Activated naive CD4-positive, alpha-beta T cell treated with Interleukin-2 at 50 U/mL for 16 hours (primary cell): ENCODE results near the gene MAP2.

Experiments
- DNase-seq: peaks from one replicate; pipeline ENCODE4 v3.0.0-alpha.2; 2020

MAP2 gene, protein sequence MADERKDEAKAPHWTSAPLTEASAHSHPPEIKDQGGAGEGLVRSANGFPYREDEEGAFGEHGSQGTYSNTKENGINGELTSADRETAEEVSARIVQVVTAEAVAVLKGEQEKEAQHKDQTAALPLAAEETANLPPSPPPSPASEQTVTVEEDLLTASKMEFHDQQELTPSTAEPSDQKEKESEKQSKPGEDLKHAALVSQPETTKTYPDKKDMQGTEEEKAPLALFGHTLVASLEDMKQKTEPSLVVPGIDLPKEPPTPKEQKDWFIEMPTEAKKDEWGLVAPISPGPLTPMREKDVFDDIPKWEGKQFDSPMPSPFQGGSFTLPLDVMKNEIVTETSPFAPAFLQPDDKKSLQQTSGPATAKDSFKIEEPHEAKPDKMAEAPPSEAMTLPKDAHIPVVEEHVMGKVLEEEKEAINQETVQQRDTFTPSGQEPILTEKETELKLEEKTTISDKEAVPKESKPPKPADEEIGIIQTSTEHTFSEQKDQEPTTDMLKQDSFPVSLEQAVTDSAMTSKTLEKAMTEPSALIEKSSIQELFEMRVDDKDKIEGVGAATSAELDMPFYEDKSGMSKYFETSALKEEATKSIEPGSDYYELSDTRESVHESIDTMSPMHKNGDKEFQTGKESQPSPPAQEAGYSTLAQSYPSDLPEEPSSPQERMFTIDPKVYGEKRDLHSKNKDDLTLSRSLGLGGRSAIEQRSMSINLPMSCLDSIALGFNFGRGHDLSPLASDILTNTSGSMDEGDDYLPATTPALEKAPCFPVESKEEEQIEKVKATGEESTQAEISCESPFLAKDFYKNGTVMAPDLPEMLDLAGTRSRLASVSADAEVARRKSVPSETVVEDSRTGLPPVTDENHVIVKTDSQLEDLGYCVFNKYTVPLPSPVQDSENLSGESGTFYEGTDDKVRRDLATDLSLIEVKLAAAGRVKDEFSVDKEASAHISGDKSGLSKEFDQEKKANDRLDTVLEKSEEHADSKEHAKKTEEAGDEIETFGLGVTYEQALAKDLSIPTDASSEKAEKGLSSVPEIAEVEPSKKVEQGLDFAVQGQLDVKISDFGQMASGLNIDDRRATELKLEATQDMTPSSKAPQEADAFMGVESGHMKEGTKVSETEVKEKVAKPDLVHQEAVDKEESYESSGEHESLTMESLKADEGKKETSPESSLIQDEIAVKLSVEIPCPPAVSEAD (N-terminal part only)

DNA sequence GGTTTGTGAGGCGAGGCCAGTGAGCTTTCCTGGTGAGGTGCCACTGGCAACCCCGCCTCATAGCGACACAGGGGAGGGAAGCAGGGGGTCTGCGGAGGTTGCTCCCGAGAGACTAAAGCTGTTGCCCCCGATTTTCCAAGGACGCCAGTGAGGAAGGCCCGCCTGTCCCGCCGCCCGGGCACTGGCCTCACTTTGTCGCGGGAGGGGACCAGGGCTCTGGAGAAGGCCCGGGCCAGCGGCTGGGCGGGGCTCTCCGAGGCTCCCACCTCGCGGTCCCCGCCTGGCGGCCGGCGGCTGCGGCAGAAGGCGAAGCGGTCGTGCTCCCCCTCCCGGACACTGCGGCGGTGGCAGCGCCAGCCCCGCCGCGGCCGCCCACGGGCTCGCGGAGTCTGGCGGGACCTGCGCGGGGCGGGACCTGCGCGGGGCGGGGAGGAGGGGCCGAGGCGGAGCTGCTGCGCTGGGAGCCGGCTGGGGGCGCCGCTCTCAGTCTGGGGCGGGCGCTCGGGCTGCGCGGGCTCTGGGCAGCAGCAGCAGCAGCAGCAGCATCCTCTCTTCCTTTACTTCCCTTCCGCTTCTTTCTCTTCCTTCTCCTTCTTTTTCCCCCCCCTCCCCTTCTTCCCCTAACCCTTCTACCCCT lies at the start of gene MAP2:
Gene MAP2 (plus strand): TSS at position 486 of the 637 bp plus-strand sequence. CDS start 229,124 bp downstream, outside the sequence.
- DNase-seq = peak; percentile 49

DNA sequence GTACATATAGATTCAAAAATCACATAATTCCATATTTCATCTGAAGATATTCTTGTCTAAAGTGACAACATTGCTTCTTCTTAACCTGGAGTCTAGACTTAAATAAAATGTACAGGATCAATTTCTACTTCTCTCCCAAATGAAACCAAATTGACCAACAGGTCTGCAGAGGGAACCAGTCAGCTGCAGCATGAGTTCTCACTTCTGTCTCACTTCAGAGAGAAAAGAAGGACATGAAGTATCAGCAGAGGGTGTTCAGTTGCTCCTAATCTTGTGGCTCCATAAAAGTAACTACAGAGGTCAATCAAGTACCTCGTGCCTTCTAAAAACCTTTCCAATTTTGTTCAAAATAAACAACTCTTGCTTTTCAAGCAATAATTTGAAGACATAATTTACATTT lies 47.2 kb upstream of the MAP2 start:
- DNase-seq = no peak

DNA sequence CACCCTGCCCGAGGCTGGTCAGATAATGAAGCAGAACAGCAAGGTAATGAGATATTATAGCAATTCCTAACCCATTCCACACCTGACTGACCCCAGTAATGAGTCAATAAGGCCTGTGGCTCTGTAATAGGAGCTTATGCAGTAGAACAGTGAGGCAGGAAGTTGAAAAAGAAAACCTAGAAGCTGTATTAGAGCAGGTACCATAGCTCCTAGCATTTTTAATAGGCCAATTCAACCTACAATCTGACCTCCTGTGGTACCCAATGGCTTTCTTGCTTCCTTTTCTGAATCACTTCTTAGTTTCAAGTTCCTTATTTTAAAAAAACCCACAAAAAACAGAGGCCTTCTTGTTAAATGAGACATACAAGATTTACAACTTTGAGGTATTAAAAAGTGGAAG lies 43.6 kb upstream of the MAP2 start:
- DNase-seq = no peak

DNA sequence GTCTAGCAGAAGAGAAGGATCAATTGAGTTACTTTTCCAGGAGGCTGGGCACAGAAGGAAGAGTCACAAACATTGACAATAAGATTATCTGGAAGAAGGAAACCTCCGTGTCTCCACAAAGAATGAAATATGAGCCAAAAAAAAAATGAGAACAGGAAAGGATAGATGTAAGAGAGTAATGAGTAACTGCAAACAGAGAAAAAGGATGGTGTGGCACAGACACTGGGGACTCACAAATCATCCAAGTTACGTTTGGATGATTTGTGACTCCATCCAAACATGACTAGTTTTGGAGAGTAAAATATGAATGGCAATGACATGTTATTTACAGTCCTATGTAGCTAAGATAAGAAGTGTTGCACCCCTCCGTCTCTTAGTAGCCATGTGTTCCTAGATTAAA lies 42.8 kb upstream of the MAP2 start:
- no peak for DNase-seq

DNA sequence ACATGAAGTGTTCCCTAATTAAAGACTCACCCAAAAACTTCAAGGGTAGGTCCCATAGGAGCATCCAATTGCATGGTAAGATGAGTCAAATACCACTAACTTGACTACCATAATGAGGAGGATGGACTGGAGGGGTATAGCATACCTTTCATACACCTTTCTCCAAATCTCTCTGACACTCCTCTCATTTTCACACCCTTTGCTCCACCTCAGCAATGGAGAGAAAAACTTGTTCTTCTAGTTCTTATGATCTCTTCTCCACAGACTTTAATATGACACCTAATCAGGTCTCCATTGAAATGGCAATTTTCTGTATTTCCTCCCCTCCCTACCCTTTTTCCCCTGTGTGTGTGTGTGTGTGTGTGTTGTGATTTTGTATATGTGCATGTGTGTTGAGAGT lies 41.1 kb upstream of the MAP2 start:
- no peak for DNase-seq

DNA sequence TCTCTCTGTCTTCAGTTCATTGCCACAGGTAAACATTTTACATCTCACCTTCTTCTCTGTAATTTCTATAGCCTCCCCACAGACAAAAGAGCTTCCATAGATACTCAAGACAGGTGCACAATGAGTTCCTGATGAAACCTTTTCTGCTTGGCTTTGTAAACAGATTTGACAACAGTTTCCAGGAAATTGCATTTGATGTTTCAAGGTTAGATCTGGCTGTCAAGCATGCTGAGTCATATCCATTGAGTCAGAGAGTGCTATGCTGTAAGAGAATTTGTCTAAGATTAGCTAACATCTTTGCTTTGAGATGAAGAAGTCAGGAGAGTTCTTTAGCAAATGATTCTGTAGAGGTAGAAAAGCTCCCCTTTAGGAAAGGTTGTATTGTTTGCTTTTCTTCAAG lies 40.6 kb upstream of the MAP2 start:
- DNase-seq = no peak

DNA sequence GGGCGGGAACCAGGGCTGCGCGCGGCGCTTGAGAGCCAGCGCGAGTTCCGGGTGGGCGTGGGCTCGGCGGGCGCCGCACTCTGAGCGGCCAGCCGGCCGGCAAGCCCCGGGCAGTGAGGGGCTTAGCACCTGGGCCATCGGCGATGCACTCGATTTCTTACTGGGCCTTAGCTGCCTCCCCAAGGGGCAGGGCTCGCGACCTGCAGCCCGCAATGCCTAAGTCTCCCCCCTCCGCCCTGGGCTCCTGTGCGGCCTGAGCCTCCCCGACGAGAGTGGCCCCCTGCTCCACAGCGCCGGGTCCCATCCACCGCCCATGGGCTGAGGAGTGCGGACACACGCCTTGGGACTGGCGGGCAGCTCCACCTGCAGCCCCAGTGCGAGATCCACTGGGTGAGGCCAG lies 36.5 kb upstream of the MAP2 start:
- no peak for DNase-seq

DNA sequence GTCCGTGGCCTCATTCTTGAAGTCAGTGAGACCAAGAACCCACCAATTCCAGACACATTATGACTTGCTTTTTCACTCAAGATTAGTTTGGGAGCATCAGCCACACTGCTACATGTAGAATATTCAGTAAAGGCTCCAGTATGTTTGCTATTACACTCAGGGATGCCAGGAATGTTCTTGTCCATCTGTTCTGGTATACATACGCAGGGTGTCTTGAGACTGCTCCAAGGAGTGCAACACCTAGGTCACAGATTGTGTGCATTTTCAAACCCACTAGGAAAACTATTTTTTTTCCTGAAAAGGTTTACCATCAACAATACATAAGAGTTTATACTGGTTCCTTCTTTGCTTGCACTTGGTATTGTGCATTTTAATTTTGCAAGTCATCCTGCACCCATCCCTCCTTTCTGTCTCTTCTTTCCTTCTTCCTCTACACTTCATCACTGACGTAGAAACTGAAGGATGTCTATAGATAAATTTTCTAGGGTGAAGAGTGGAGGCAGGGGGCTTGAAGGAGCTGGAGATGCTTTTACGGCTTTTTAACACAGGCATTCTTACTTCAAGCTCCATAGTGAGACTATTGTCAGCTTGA lies 35.3 kb upstream of the MAP2 start:
- no peak for DNase-seq

DNA sequence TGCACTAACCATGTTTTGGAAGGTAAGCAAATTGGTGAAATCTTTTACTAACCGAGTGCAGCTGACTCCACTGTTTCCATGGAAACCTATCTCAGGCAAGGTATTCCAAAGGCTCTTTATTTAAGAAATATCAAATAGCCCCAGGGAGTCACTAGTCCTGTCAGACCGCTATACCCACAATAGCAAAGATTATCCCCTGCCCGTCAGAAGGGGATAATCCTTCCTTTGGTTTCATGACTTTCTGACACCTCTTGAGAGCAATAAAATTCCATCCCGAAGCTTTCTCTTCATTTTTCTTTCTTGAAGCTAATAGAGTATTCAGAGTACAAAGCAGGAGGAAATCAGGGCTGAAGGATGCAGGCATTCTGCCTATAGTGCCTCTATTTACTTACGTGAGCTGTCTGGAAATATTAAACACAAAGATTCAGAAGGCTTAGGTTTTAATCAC lies 34.7 kb upstream of the MAP2 start:
- no peak for DNase-seq

DNA sequence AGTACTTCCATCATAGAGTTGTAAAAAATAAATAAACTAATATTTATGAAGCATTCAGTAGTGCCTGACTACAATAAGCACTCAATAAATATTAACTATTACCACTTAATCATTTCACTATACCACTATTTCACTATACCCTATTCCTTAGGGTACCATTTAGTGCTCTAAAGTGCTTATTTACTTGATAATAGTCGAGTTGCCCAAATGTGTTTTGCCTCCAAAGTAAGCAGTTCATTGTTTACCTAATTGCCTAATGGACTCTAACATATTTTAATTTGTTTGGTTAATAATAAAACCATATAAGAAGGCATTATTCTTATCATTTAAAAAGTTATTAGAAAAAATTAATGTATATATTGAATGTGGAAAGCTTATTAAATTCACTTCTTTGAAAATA lies 33.0 kb upstream of the MAP2 start:
- DNase-seq = no peak

DNA sequence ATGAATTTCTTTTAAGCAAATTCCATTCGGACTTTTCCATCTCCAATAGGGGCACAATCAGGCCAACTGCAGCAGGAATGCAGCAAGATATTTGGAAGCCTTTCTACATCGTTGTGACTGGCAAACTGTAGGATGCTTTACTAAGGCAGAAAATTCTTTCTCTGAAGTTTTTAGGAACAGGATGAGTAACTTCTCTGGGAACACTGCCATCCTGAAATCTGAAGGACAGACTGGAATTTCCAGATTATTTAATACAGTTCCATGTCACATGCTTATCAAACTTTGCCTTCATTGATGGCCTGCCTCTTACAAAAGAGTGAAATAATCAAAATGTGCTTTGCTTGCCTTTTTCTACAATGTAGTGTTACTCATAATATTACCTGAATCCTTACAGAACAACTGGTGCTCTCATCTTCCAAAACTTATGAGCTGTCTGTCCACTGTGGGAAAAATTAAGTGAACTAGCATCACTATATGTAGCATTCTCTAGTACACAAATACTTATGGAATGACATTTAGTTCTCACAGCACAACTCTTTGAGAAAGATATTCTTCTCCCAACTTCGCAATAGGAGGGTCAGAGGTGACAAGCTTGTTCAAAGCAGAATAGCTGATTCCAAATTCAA lies 32.0 kb upstream of the MAP2 start:
- DNase-seq = no peak

DNA sequence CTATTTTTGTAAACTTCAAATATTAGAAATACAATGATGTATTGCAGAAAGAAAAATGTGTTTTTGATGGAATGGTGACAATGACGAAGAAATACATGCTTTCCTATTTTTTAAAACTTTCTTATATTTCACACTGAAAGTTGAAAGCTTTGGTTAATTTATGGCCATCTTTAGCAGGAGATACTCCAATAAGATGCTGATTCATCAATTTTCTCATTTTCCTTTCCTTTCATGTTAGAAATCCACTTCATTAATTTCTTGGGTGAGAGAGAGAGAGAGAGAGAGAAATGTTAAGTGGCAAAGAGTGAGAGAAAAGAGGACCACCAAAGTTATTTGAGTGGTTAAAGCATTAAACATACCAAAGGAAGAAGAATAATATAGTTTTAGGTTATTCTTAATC lies 28.6 kb upstream of the MAP2 start:
- DNase-seq = no peak

DNA sequence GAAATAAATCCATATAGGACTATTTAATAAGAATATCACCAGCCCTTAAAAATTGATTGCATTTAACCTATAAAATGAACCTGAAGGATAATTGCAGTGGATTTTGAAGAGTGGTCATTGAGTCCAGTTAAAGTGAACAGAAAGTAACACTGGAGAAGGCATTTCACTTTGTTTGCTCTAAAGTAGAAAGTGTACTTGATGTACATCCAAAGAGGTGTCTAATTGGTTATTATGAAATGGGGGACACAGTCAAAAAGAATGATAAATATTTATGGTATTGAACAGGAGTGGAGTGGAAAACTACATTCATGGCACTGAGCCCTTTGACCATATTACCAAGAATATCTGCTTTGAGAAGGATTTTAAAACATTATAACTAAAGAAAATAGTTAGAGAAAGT lies 28.2 kb upstream of the MAP2 start:
- no peak for DNase-seq

DNA sequence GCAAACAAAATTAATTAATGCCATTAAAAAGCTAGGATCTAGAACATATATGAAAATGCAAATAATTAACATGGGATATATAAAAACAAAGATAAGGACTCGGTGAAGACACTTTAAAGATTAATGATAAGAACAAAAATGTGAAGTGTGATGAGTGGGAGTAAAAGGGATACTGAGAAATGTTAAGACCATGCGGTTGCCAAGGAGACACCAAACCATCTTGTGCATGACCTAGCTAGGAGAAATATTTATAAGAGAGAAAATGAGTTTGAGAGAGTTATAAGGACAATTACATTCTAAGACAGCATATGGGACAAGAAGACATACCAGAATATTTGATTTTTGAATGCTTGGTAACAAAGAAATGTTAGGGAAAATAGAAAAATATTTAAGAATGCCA lies 25.4 kb upstream of the MAP2 start:
- no peak for DNase-seq

DNA sequence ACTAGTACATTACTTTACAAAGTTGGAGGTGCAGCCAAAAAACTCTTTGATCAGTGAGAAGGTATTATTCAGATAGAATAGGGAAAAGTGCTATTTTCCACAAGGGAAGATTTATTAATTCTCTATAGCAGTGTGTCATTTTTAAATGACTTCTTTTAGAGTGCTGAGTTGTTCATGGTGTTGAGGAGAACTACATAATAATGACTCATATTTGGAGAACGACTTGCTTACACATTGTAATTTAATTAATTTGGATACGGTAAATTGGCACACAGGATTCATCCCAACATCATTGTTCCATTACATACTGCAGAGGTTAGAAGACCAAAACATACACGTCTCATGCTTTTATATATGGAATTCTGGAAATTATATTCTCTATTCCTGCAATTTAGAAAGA lies 22.1 kb upstream of the MAP2 start:
- no peak for DNase-seq

DNA sequence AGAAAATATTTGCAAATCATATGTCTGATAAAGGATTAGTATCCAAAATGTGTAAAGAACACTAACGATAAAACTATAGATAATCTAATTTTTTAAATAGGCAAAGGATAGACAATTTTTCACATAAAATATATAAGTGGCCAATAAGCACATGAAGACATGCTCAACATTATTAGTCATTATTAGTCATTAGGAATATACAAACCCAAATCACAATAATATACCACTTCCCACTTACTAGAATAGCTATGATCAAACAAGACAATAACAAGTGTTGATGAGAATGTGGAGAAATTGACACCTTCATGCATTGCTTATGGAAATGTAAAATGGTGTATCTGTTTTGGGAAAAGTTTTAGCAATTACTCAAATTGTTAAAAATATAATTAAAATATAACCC lies 12.6 kb upstream of the MAP2 start:
- no peak for DNase-seq

DNA sequence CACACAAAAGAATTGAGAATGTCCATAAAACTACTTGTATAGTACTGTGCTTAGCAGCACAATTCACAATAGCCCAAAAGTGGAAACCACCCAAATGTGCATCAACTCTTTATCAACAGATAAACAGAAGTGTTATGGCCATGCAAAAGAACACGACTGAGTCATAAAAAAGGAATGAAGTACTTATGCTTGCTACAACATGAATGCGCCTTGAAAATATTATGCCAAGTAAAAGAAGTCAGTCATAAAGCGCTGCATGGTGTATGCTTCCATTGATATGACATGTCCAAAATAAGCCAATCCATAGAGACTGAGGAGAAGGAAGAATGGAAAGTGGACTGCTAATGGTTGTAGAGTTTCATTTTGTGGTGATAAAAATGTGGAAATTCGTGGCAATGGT lies 12.1 kb upstream of the MAP2 start:
- DNase-seq = no peak

DNA sequence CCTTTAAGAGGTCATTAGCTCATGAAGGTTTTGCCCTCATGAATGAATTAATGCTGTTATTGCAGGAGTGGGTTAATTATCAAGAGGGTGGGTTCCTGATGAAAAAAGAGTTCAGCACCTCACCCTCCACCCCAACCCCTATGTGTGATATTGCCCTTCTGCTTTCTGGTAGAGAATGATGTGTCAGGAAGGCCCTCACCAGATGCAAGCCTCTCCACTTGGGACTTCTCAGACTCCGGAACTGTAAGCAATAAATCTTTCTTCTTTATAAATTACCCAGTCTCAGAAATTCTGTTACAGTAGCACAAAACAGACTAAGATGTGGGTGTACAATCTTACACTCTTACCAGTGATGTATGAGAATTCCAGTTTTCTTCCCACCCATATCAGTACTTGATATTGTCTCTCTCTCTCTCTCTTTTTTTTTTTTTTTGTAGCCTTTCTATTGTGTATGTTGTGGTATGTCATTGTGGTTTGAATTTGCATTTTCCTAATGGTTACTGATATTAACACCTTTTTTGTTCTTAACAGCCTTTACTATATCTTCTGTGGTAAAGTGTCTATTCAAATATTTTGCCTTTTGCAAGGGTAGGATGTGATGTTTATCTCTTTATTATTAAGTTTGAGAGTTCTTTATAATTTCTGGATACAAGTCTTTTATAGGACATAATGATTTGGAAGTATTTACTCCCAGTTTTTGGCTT lies 10.4 kb upstream of the MAP2 start:
- no peak for DNase-seq

DNA sequence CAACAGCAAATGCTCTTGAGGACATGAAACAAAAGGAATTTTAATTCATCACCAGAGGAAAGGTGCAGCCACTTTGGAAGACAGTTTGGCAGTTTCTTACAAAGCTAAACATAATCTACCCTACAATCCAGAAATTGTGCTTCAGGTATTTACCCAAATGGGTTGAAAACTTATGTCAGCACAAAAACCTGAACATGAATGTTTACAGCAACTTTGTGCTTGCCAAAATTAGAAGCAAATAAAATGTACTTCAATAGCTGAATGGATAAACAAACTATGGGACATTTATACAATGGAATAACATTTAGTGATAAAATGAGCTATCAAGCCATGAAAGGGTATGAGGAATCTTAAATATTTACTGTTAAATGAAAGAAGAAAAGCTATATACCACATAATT lies 6.9 kb upstream of the MAP2 start:
- DNase-seq = no peak

DNA sequence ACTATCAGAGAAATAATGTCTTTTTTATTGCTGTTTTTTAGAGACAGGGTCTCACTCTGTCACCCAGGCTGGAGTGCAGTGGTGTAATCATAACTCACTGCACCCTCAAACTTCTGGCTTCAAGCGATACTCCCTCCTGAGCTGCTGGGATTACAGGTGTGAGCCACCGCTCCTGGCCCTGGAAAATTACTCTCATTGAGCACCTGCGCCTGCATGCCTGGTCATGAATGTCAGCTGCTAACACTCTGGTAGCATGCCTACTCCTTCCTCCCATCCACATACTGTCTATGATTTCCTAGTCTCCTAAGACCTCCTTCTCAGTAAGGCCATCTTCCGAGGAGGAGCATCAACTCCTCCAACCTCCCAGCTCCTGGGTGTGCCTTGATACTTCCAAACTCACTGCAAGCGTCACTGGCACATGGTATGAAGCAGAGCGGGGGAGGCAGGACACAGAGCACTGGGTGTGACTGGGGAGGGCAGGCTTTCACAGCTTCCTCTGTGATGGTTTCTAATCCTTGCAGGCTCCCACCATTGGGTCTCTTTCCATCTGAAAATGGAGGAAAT lies 1.6 kb upstream of the MAP2 start:
- no peak for DNase-seq

DNA sequence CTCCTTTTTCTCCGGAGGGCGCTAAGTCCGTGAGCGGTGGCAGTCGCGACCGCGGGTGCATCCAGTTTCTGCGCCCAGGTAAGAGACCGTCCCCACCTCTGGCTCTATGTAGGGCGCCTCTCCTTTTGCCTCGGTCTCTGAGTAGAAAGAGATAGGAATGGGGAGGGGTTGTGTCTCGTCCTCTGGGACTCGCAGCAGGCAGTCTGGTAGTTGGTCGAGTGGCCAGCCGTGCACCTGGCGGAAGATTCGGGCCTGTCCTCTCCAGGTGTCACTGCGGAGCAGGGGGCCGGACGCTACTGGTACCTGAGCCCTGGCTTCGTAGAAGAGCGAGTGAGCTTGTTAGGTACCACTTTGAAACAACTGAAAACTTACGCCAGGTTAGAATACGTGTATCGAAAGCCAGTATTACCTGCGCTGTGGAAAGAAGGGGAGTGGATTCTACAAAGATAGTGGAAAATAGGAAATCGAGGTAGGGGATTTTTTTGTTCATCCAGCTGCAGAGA lies 403 bp downstream of the MAP2 start:
- DNase-seq = no peak
